Liver (tissue), 9 donors: ENCODE results near the gene PTAR1. TPM values are rescaled to one million over a fixed set of nuclear protein-coding genes. Genes with fewer than 3 reads are reported as not detected.

ENCODE experiments used
- DNase-seq: peaks from one replicate; pipeline ENCODE4 v3.0.0-alpha.2; 2017; ENCODE audit warnings: low spot score
- H3K27ac ChIP-seq, 2 donors: one replicate each; pipeline ENCODE4 v1.7.0; 2013; ENCODE audit warnings: inconsistent platforms in 2 of 2, low read length in 2 of 2, control low read depth in 1 of 2, low read depth in 1 of 2, mild to moderate bottlenecking in 1 of 2
- H3K27me3 ChIP-seq, 4 donors: one replicate each; pipeline versions ENCODE4 v1.6.1 to v1.7.0; 2013; ENCODE audit warnings: low read length in 3 of 4, inconsistent platforms in 1 of 4, mild to moderate bottlenecking in 1 of 4, moderate library complexity in 1 of 4; ENCODE audit not compliant: control insufficient read depth in 4 of 4, insufficient read depth in 4 of 4
- H3K36me3 ChIP-seq, 4 donors: one replicate each; pipeline versions ENCODE4 v1.6.1 to v1.7.0; 2013; ENCODE audit warnings: low read length in 3 of 4, mild to moderate bottlenecking in 3 of 4, low read depth in 1 of 4, moderate library complexity in 1 of 4; ENCODE audit not compliant: control insufficient read depth in 4 of 4, insufficient read depth in 3 of 4
- H3K4me1 ChIP-seq, 4 donors: one replicate each; pipeline versions ENCODE4 v1.6.1 to v1.7.0; 2013; ENCODE audit warnings: low read length in 3 of 4, mild to moderate bottlenecking in 3 of 4, moderate library complexity in 1 of 4; ENCODE audit not compliant: control insufficient read depth in 4 of 4, insufficient read depth in 4 of 4
- H3K4me3 ChIP-seq, 3 donors: one replicate each; pipeline versions ENCODE4 v1.6.1 to v1.7.0; 2013; ENCODE audit warnings: low read length in 3 of 3, control low read depth in 1 of 3, low read depth in 1 of 3, mild to moderate bottlenecking in 1 of 3
- H3K9ac ChIP-seq, 2 donors: one replicate each; pipeline ENCODE4 v1.7.0; 2013; ENCODE audit warnings: low read length in 2 of 2, mild to moderate bottlenecking in 2 of 2, moderate library complexity in 2 of 2, control low read depth in 1 of 2, low read depth in 1 of 2
- H3K9me3 ChIP-seq, 4 donors: one replicate each; pipeline versions ENCODE4 v1.6.1 to v1.7.0; 2013; ENCODE audit warnings: low read length in 3 of 4; ENCODE audit not compliant: control insufficient read depth in 4 of 4
- EGR1 ChIP-seq, 2 donors: IDR thresholded peaks; 2 replicates each; pipeline ENCODE4 v1.6.1; 2016 to 2018; ENCODE audit warnings: antibody characterized with exemption in 2 of 2, low read depth in 2 of 2
- FOXA1 ChIP-seq: IDR thresholded peaks from 2 replicates; pipeline ENCODE4 v1.6.1; 2016; ENCODE audit warnings: antibody characterized with exemption
- FOXA2 ChIP-seq: IDR thresholded peaks from 2 replicates; pipeline ENCODE4 v1.6.1; 2016; ENCODE audit warnings: antibody characterized with exemption
- GABPA ChIP-seq, 2 donors: IDR thresholded peaks in 1 of 2; conservative IDR thresholded peaks in 1 of 2; 2 replicates each; pipeline ENCODE4 v1.6.1; 2016; ENCODE audit warnings: antibody characterized with exemption in 2 of 2, mild to moderate bottlenecking in 1 of 2, moderate library complexity in 1 of 2
- HNF4G ChIP-seq: IDR thresholded peaks from 2 replicates; pipeline ENCODE4 v1.6.1; 2016; ENCODE audit warnings: antibody characterized with exemption
- JUND ChIP-seq, 2 donors: IDR thresholded peaks; 2 replicates each; pipeline ENCODE4 v1.6.1; 2016; ENCODE audit warnings: antibody characterized with exemption in 2 of 2
- RAD21 ChIP-seq, 2 donors: IDR thresholded peaks; 2 replicates each; pipeline ENCODE4 v1.6.1; 2016; ENCODE audit warnings: antibody characterized with exemption in 2 of 2, mild to moderate bottlenecking in 2 of 2
- RXRA ChIP-seq, 2 donors: IDR thresholded peaks; 2 replicates each; pipeline ENCODE4 v1.6.1; 2017 to 2018; ENCODE audit warnings: antibody characterized with exemption in 2 of 2, mild to moderate bottlenecking in 1 of 2
- SP1 ChIP-seq: IDR thresholded peaks from 2 replicates; pipeline ENCODE4 v1.6.1; 2018; ENCODE audit warnings: antibody characterized with exemption, mild to moderate bottlenecking
- TAF1 ChIP-seq: conservative IDR thresholded peaks from 2 replicates; pipeline ENCODE4 v1.6.1; 2016; ENCODE audit warnings: antibody characterized with exemption, mild to moderate bottlenecking
- YY1 ChIP-seq: IDR thresholded peaks from 2 replicates; pipeline ENCODE4 v1.6.1; 2016; ENCODE audit warnings: antibody characterized with exemption, mild to moderate bottlenecking
- WGBS: extraction: QIAGEN DNeasy Blood & Tissue Kit; methylation state at CpG from one replicate; pipeline ENCODE4 v1.1.7; 2013; 5-methylcytosine and 5-hydroxymethylcytosine counted together
- polyA plus RNA-seq, 2 donors: library from polyadenylated mRNA; stranded (reverse) in 1 of 2; unstranded in 1 of 2; fragments of 200-250 nt in 1 of 2; fragments of >200 nt in 1 of 2; fragmentation: Nextera tagmentation in 1 of 2; extraction: Ambion mirVana in 1 of 2; gene quantifications; one replicate each; pipeline versions ENCODE4 v1.2.1 to v1.2.3, GENCODE V29; 2013 to 2015
- total RNA-seq, 2 donors: library from RNA; depleted of rRNA; stranded (reverse); fragments of >200 nt; gene quantifications; one replicate each; pipeline ENCODE4 v1.2.3, GENCODE V29; 2014
- TF ChIP-seq, protein P1 (sequence below): IDR thresholded peaks from 2 replicates; pipeline ENCODE4 v1.6.1; 2016; ENCODE audit warnings: antibody characterized with exemption, mild to moderate bottlenecking
- TF ChIP-seq, protein P2 (sequence below): IDR thresholded peaks from 2 replicates; pipeline ENCODE4 v1.6.1; 2016; ENCODE audit warnings: antibody characterized with exemption
- TF ChIP-seq, protein P3 (sequence below): IDR thresholded peaks from 2 replicates; pipeline ENCODE4 v1.6.1; 2016; ENCODE audit warnings: antibody characterized with exemption
- donor health status: healthy.
- donor health status: healthy.
- donor health status: healthy.
- donor health status: healthy.
- donor health status: healthy.

The PTAR1 gene
- total and polyA plus RNA-seq, 4 donors = 5.4 to 67.9 (median 28.7) TPM

DNA sequence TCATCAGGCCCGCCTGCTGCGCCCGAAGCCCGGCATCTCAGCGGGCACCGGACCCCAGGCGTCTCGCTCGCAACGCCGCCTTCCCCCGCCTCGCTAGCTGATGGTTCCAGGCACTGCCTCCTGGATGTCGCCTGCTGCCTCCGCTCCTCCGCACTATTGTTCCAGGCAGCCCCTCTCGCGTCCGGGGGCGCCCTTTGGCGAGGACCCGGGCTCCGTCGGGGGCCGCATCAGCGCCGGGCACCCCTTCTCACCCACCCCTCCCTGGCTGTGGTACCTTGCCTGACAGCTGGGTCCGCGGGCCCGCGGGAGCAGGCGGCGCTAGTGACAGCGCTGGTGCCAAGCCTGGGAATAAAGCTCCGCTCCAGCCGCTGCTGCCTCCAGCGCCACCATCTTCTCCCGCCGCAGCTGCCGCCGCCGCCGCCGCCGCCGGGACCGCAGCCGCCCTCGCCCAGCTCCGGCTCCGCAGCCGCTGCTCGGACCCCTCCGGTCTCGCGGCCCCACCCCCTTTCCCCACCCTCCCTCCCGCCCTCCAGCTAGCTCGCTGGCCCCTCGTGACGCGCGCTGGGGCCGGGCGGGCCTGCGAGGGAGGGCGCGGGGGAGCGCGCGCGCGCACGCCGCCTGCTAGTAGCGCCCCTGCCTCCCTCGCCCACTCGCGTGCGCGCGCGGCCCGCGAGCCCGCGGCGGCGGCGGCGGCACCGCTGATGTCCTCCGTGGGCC lies 87.8 kb downstream of the PTAR1 start, which contains the start of gene APBA1:
APBA1 (minus strand) TSS at position 493 of the 717 bp plus-strand sequence.
- DNase-seq = peak; percentile 55
- Histone ChIP-seq H3K27me3 (no peaks in the 10 kb centered on the region), H3K36me3 (no peaks in the 10 kb centered on the region), H3K9ac (peak within 1 kb of the TSS; percentile 80 to 82), H3K9me3 (no peaks in the 10 kb centered on the region), H3K4me3 (peak within 1 kb of the TSS; percentile 78 to 94 (median 85)), H3K27ac (peak within 1 kb of the TSS; percentile 91 to 95), H3K4me1 (peaks cover 0 to 27% (median 8%) of the 10 kb centered on the region in 4 donors)
- TF ChIP-seq YY1 (peak; percentile 19), GABPA (IDR thresholded peaks at IDR 0.05 in 1 of 2, conservative IDR thresholded peaks at IDR 0.05 in 1 of 2) (no peak), HNF4G (no peak), RAD21 (IDR thresholded peaks at IDR 0.05) (peak in 1 of 2 donors; percentile 35)
- TF ChIP-seq, protein P1, sequence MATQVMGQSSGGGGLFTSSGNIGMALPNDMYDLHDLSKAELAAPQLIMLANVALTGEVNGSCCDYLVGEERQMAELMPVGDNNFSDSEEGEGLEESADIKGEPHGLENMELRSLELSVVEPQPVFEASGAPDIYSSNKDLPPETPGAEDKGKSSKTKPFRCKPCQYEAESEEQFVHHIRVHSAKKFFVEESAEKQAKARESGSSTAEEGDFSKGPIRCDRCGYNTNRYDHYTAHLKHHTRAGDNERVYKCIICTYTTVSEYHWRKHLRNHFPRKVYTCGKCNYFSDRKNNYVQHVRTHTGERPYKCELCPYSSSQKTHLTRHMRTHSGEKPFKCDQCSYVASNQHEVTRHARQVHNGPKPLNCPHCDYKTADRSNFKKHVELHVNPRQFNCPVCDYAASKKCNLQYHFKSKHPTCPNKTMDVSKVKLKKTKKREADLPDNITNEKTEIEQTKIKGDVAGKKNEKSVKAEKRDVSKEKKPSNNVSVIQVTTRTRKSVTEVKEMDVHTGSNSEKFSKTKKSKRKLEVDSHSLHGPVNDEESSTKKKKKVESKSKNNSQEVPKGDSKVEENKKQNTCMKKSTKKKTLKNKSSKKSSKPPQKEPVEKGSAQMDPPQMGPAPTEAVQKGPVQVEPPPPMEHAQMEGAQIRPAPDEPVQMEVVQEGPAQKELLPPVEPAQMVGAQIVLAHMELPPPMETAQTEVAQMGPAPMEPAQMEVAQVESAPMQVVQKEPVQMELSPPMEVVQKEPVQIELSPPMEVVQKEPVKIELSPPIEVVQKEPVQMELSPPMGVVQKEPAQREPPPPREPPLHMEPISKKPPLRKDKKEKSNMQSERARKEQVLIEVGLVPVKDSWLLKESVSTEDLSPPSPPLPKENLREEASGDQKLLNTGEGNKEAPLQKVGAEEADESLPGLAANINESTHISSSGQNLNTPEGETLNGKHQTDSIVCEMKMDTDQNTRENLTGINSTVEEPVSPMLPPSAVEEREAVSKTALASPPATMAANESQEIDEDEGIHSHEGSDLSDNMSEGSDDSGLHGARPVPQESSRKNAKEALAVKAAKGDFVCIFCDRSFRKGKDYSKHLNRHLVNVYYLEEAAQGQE = no peak
- under 1% methylated on average over 92 of the region's 92 CpGs for WGBS

DNA sequence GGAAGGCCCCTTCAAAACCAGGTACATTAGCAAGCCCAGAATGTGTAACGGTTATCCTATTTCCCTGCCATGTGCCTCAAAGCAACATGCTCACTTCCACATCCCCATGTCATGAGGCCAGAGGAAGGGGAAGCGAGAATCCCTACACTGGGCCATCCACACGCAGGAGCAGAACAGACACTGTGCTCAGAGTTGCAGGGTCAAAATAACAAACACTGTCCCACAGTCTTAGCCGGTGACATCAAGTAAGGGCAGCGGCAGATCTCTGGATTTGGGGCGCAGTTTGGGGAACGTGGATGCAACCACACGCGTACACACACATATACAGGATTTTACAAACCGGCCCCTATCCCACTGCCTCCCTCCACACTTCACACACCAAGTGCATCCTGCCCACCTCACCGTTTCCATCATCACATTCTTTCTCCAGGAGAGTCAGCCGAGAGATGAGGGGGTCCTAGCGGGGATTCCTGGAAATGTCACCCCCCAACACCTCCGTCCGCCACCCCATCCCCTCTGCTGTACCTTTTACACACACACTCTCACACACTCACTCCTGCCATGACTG lies 88.4 kb downstream of the PTAR1 start:
- Histone ChIP-seq H3K9ac (peak overlapping the region; percentile 0 to 62), H3K27ac (peak overlapping the region; percentile 91 to 94), H3K4me3 (peak overlapping the region; percentile 68 to 85 (median 74)), H3K36me3 (no peaks in the 10 kb centered on the region), H3K4me1 (peaks cover 0 to 27% (median 8%) of the 10 kb centered on the region in 4 donors), H3K9me3 (no peaks in the 10 kb centered on the region), H3K27me3 (no peaks in the 10 kb centered on the region)
- no peak for DNase-seq
- no peak for TF ChIP-seq HNF4G
- TF ChIP-seq, protein P2, sequence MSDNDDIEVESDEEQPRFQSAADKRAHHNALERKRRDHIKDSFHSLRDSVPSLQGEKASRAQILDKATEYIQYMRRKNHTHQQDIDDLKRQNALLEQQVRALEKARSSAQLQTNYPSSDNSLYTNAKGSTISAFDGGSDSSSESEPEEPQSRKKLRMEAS = peak; percentile 37
- TF ChIP-seq, protein P1 = no peak
- WGBS = 17% methylated on average over 15 of the region's 15 CpGs

DNA sequence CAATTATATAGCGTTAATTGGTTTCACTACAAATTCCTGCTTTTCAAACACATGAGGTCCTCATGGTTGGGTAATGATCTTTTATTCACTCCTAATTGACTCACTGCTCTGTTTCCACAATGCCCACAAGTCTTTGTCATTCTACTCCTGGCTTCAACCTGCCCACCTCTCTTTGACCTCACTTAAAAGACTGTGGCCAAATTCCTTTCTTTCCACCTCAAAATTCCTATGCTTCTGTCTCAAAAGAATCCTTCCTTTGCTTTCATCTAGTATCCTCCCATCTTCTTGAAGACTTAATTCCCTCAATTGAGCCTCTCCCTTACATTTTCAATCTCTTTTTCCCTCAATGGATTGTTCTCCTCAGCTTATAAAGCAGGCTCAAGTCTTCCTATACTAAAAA lies 92.5 kb downstream of the PTAR1 start:
- Histone ChIP-seq H3K4me1 (peaks cover 0 to 17% (median 5%) of the 10 kb centered on the region in 4 donors), H3K27me3 (no peaks in the 10 kb centered on the region), H3K4me3 (no peak overlapping the region), H3K27ac (no peak overlapping the region), H3K36me3 (no peaks in the 10 kb centered on the region), H3K9ac (no peak overlapping the region), H3K9me3 (no peaks in the 10 kb centered on the region)
- 94% methylated on average over 1 of the region's 1 CpG for WGBS
- DNase-seq = no peak
- TF ChIP-seq SP1 = no peak
- no peak for TF ChIP-seq RAD21 (IDR thresholded peaks at IDR 0.05)
- TF ChIP-seq GABPA (IDR thresholded peaks at IDR 0.05 in 1 of 2, conservative IDR thresholded peaks at IDR 0.05 in 1 of 2) = no peak
- no peak for TF ChIP-seq JUND (IDR thresholded peaks at IDR 0.05)
- TF ChIP-seq, protein P1 = no peak
- no peak for TF ChIP-seq FOXA2
- TF ChIP-seq RXRA (IDR thresholded peaks at IDR 0.05) = no peak
- TF ChIP-seq FOXA1 = no peak
- TF ChIP-seq, protein P3, sequence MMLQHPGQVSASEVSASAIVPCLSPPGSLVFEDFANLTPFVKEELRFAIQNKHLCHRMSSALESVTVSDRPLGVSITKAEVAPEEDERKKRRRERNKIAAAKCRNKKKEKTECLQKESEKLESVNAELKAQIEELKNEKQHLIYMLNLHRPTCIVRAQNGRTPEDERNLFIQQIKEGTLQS = no peak
- no peak for TF ChIP-seq TAF1
- no peak for TF ChIP-seq EGR1 (IDR thresholded peaks at IDR 0.05; ENCODE audit: low read depth in 2 of 2)
